SK-N-SH treated with all-trans-retinoic acid at 6 μM for 48 hours (cell line): ENCODE data around the gene EML4.

Experiments
- ATAC-seq: fragments of 200-7000 bp; cut with Tn5 transposase; 3 replicates; pipeline ENCODE4 v1.9.1; 2020; ENCODE audit warnings: mild to moderate bottlenecking, moderate library complexity
- ARNTL ChIP-seq: fragments of 450-650 bp; formaldehyde crosslinking; IDR thresholded peaks from 2 replicates; pipeline ENCODE4 v1.5.0; 2020; ENCODE audit warnings: low read depth, mild to moderate bottlenecking, moderate library complexity, borderline replicate concordance
- CSDC2 ChIP-seq: fragments of 250-450 bp; sonication (Bioruptor Pico); IDR thresholded peaks from 2 replicates; pipeline ENCODE4 v1.5.0; 2020; ENCODE audit warnings: mild to moderate bottlenecking, moderate library complexity
- CSRNP3 ChIP-seq: fragments of 250-450 bp; sonication (Bioruptor Pico); IDR thresholded peaks from 2 replicates; pipeline ENCODE4 v1.5.1; 2021; ENCODE audit warnings: mild to moderate bottlenecking, moderate library complexity
- ESRRG ChIP-seq: fragments of 250-450 bp; sonication (Bioruptor Pico); IDR thresholded peaks from 2 replicates; pipeline ENCODE4 v1.6.1; 2021; ENCODE audit warnings: mild to moderate bottlenecking
- GLIS3 ChIP-seq: fragments of 250-450 bp; sonication (Bioruptor Pico); IDR thresholded peaks from 2 replicates; pipeline ENCODE4 v1.5.0; 2020; ENCODE audit warnings: mild to moderate bottlenecking, moderate library complexity
- ISL1 ChIP-seq: fragments of 250-450 bp; sonication (Bioruptor Pico); IDR thresholded peaks from 2 replicates; pipeline ENCODE4 v2.1.2; 2022; ENCODE audit warnings: mild to moderate bottlenecking, moderate library complexity
- OSR1 ChIP-seq: fragments of 250-450 bp; sonication (Bioruptor Pico); IDR thresholded peaks from 2 replicates; pipeline ENCODE4 v1.8.0; 2022; ENCODE audit warnings: moderate library complexity, mild to moderate bottlenecking, inconsistent platforms
- POU6F1 ChIP-seq: fragments of 250-450 bp; sonication (Bioruptor Pico); IDR thresholded peaks from 2 replicates; pipeline ENCODE4 v1.8.0; 2021; ENCODE audit warnings: low read depth, mild to moderate bottlenecking, moderate library complexity, borderline replicate concordance
- PPARA ChIP-seq: fragments of 250-450 bp; sonication (Bioruptor Pico); IDR thresholded peaks from 2 replicates; pipeline ENCODE4 v1.5.0; 2020; ENCODE audit warnings: mild to moderate bottlenecking, borderline replicate concordance
- RARB ChIP-seq: fragments of 250-450 bp; sonication (Bioruptor Pico); IDR thresholded peaks from 2 replicates; pipeline ENCODE4 v1.8.0; 2021; ENCODE audit warnings: mild to moderate bottlenecking, moderate library complexity
- SNAI2 ChIP-seq: fragments of 250-450 bp; sonication (Bioruptor Pico); IDR thresholded peaks from 2 replicates; pipeline ENCODE4 v1.5.0; 2020; ENCODE audit warnings: mild to moderate bottlenecking, moderate library complexity
- TCF4 ChIP-seq: fragments of 250-450 bp; sonication (Bioruptor Pico); IDR thresholded peaks from 2 replicates; pipeline ENCODE4 v1.8.0; 2021; ENCODE audit warnings: mild to moderate bottlenecking, moderate library complexity, borderline replicate concordance
- TOX ChIP-seq: fragments of 250-450 bp; sonication (Bioruptor Pico); IDR thresholded peaks from 2 replicates; pipeline ENCODE4 v1.8.0; 2021; ENCODE audit warnings: mild to moderate bottlenecking, moderate library complexity, borderline replicate concordance
- TSHZ2 ChIP-seq: fragments of 250-450 bp; sonication (Bioruptor Pico); IDR thresholded peaks from 2 replicates; pipeline ENCODE4 v1.5.0; 2020; ENCODE audit warnings: mild to moderate bottlenecking, moderate library complexity
- ZC3H10 ChIP-seq: fragments of 250-450 bp; sonication (Bioruptor Pico); IDR thresholded peaks from 2 replicates; pipeline ENCODE4 v1.5.1; 2021; ENCODE audit warnings: mild to moderate bottlenecking, moderate library complexity
- ZFP30 ChIP-seq: fragments of 450-650 bp; formaldehyde crosslinking; IDR thresholded peaks from 2 replicates; pipeline ENCODE4 v1.5.0; 2022; ENCODE audit warnings: mild to moderate bottlenecking, moderate library complexity
- ZNF70 ChIP-seq: fragments of 450-650 bp; formaldehyde crosslinking; IDR thresholded peaks from 2 replicates; pipeline ENCODE4 v1.5.0; 2020; ENCODE audit warnings: mild to moderate bottlenecking, moderate library complexity

The EML4 gene

GRCh38 chr2:42139101-42139500 is 30.1 kb upstream of the EML4 start:
- ATAC-seq, result peak; percentile 0; the same call in 2 of the 3 replicates
- TF ChIP-seq TSHZ2, result no peak
- TF ChIP-seq GLIS3 (CRISPR knock-in tag), result no peak
- TF ChIP-seq CSDC2 (CRISPR knock-in tag), result no peak
- TF ChIP-seq PPARA (CRISPR knock-in tag), result no peak
- no peak for TF ChIP-seq ARNTL (CRISPR knock-in tag)

- TF ChIP-seq ISL1 (no peak), ZNF70 (CRISPR knock-in tag) (no peak), SNAI2 (CRISPR knock-in tag) (no peak), ZC3H10 (CRISPR knock-in tag) (no peak), TOX (CRISPR knock-in tag) (no peak), GLIS3 (CRISPR knock-in tag) (no peak)
- TF ChIP-seq, all 23 proteins: peak for 0
- no peak for ATAC-seq
Measured at GRCh38 chr2:42140496-42140895, 28.7 kb upstream of the EML4 start.

- ATAC-seq, result peak; percentile 69
- 0 out of 2 replicates have a peak, but pooled peaks have one; percentile 15 for TF ChIP-seq GLIS3 (CRISPR knock-in tag)
- no peak for TF ChIP-seq RARB
- TF ChIP-seq ZFP30 (CRISPR knock-in tag), result no peak
- TF ChIP-seq ISL1, result peak; percentile 39; the same call in 1 of the 2 replicates
- TF ChIP-seq ESRRG (CRISPR knock-in tag), result no peak
- TF ChIP-seq CSDC2 (CRISPR knock-in tag), result no peak
- peak; percentile 70; the same call in 1 of the 2 replicates for TF ChIP-seq CSRNP3 (CRISPR knock-in tag)
- TF ChIP-seq POU6F1 (CRISPR knock-in tag), result peak; percentile 90; the same call in 1 of the 2 replicates
- peak; percentile 15; the same call in 1 of the 2 replicates for TF ChIP-seq TCF4 (CRISPR knock-in tag)
- peak; percentile 16; the same call in 1 of the 2 replicates for TF ChIP-seq TSHZ2
Measured at GRCh38 chr2:42141687-42142546, 27.2 kb upstream of the EML4 start.

- ATAC-seq, result peak; percentile 12; the same call in 2 of the 3 replicates
- TF ChIP-seq RARB, result no peak
- no peak for TF ChIP-seq TSHZ2
- TF ChIP-seq TOX (CRISPR knock-in tag), result no peak
- no peak for TF ChIP-seq OSR1 (CRISPR knock-in tag)
- no peak for TF ChIP-seq ZFP30 (CRISPR knock-in tag)
- peak; percentile 27 for TF ChIP-seq ISL1
Measured at GRCh38 chr2:42142547-42143184, 26.5 kb upstream of the EML4 start.
